Tibial artery (tissue), 4 donors: ENCODE results near the gene LBH.

Experiments used
- DNase-seq, 2 donors: peaks; one replicate each; pipeline ENCODE4 v3.0.0-alpha.2; 2019
- H3K27ac ChIP-seq, 2 donors: fragments of 200-600 bp; sonication (generic) in 1 of 2; 1 replicate in 1 of 2; 2 replicates in 1 of 2; pipeline ENCODE4 v1.5.1; 2018 to 2019; ENCODE audit warnings: mild to moderate bottlenecking in 1 of 2
- H3K27me3 ChIP-seq, 2 donors: fragments of 200-600 bp; sonication (generic) in 1 of 2; one replicate each; pipeline versions ENCODE4 v1.5.1 to v1.6.0; 2016 to 2019
- H3K36me3 ChIP-seq, 3 donors: fragments of 200-600 bp; sonication (generic) in 2 of 3; one replicate each; pipeline ENCODE4 v1.5.1; 2016 to 2019; ENCODE audit warnings: mild to moderate bottlenecking in 2 of 3
- H3K4me1 ChIP-seq, 4 donors: fragments of 200-600 bp; sonication (generic) in 2 of 4; 1 replicate in 3 of 4; 2 replicates in 1 of 4; pipeline ENCODE4 v1.5.1; 2016 to 2019
- H3K4me3 ChIP-seq, 2 donors: fragments of 200-600 bp; sonication (generic) in 1 of 2; 1 replicate in 1 of 2; 2 replicates in 1 of 2; pipeline ENCODE4 v1.5.1; 2018 to 2019; ENCODE audit warnings: mild to moderate bottlenecking in 2 of 2
- H3K9me3 ChIP-seq, 3 donors: fragments of 200-600 bp; sonication (generic) in 1 of 3; one replicate each; pipeline ENCODE4 v1.5.1; 2016 to 2019
- CTCF ChIP-seq, 2 experiments: fragments of 200-600 bp in 1 of 2; fragments of 450-650 bp in 1 of 2; IDR thresholded peaks; one replicate each; pipeline ENCODE4 v1.5.1; 2017 to 2019; ENCODE audit warnings: antibody characterized with exemption in 2 of 2, mild to moderate bottlenecking in 1 of 2, moderate library complexity in 1 of 2
- intact Hi-C: fragments of 100-400 bp; cut with DNase I; formaldehyde crosslinking; loops from one replicate; pipeline ENCODE4 v1.15.0; 2023; ENCODE audit warnings: low total_unique reads

Gene LBH

GRCh38 chr2:30197570-30198192 is 33.7 kb upstream of the LBH start:
- Histone ChIP-seq H3K4me3 (no peak overlapping the region), H3K9me3 (no peaks in the 10 kb centered on the region), H3K4me1 (peaks cover 0 to 9% (median 2%) of the 10 kb centered on the region in 4 donors), H3K27ac (no peak overlapping the region), H3K27me3 (no peaks in the 10 kb centered on the region), H3K36me3 (no peaks in the 10 kb centered on the region)
- no peak for DNase-seq
- TF ChIP-seq CTCF (IDR thresholded peaks at IDR 0.05) = no peak
- intact Hi-C loops = no loop called here

DNA sequence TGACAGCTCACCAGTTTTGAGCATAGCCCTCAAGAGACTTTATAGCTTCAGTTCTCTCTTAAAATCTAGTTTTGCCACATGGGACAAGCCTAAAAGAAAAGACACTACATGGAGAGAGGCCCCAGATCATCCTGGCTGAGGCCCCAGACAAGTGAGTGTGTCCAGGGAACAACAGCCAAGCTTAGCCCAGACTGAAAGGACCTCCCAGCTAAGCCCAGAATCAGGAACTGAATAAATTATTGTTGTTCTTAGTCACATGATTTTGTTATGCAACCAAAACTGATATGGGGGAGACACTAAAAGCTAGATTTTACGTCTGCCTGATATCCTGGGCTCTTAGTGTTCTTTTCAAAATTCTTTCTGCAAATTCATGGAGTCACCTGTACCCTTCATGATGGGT is 29.3 kb upstream of the LBH start:
- intact Hi-C loops = no loop called here
- Histone ChIP-seq H3K36me3 (no peaks in the 10 kb centered on the region), H3K27me3 (no peaks in the 10 kb centered on the region), H3K27ac (peak overlapping the region; percentile 52 to 57), H3K9me3 (no peaks in the 10 kb centered on the region), H3K4me1 (peaks cover 0 to 26% (median 13%) of the 10 kb centered on the region in 4 donors), H3K4me3 (no peak overlapping the region)
- peak; percentile 76 to 79 for DNase-seq
- no peak for TF ChIP-seq CTCF (IDR thresholded peaks at IDR 0.05)

DNA sequence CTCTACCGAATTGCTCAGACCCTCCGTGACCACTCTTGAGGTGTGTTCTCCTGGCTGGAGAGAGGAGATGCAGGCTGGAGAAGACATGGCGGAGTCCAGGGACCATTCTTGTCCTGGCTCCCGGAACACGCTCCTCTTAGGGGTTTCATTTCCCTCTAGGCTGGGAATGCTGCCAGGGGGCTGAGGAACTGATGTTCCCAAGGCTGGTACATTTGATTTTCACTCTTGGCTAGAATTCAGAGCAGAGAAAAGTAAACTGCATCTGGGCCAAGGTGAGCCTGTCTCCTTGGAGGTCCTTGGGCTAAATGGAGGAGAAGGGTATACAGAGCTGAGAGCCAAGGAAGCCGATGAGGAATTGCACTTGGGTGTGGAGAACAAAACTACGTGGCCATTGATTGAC is 28.2 kb upstream of the LBH start:
- Histone ChIP-seq H3K9me3 (no peaks in the 10 kb centered on the region), H3K27ac (no peak overlapping the region), H3K27me3 (no peaks in the 10 kb centered on the region), H3K4me1 (peaks cover 0 to 26% (median 13%) of the 10 kb centered on the region in 4 donors), H3K4me3 (no peak overlapping the region), H3K36me3 (no peaks in the 10 kb centered on the region)
- no peak for TF ChIP-seq CTCF (IDR thresholded peaks at IDR 0.05)
- DNase-seq = no peak
- intact Hi-C loops = no loop called here

DNA sequence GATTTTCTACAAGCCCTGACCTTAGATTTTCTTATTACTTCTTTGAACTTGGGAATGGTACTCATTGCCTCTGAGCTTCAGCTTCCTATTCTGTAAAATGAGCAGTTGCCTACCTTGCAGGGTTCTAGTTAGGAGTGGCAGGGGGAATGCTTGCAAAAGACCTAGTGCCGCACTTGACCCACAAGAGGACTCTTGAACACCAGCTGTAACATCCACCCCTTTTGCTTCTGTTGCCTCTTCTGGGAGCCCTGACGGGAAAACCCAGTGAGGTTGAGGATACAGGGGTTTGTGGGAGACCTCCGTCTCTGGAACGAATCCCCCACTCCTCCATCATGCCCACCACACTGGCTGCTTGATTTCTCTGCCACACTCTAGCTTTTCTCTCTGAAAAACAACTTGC is 27.1 kb upstream of the LBH start:
- DNase-seq = no peak
- Histone ChIP-seq H3K36me3 (no peaks in the 10 kb centered on the region), H3K4me3 (no peak overlapping the region), H3K27me3 (no peaks in the 10 kb centered on the region), H3K27ac (no peak overlapping the region), H3K4me1 (peaks cover 0 to 26% (median 15%) of the 10 kb centered on the region in 4 donors), H3K9me3 (no peaks in the 10 kb centered on the region)
- TF ChIP-seq CTCF (IDR thresholded peaks at IDR 0.05) = no peak
- intact Hi-C loops = no loop called here

DNA sequence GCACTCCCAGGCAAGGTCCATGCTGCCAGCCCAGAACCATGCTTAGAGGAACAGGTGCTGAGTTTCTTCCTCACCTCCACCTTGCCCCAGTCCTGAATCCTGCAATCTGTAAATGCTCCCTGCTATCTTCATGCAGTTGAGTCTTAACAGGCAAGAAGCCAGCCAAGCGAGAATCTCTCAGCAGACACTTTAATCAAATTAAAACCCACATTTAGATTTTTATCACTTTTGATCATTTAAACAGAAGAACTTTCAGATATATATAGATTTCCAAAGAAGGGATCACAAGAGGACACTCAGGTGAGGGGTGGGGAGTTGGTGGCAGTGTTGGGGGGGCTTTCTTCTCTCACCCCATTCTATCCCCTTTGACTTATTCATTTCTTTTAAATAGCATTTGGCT is 25.9 kb upstream of the LBH start:
- Histone ChIP-seq H3K27me3 (no peaks in the 10 kb centered on the region), H3K27ac (no peak overlapping the region), H3K36me3 (no peaks in the 10 kb centered on the region), H3K4me1 (peaks cover 0 to 26% (median 15%) of the 10 kb centered on the region in 4 donors), H3K9me3 (no peaks in the 10 kb centered on the region), H3K4me3 (no peak overlapping the region)
- DNase-seq = no peak
- intact Hi-C loops = no loop called here
- TF ChIP-seq CTCF (IDR thresholded peaks at IDR 0.05) = no peak
